HG03064 (cell line): ENCODE measurements around the gene RPUSD1.
"Not testable (repeated sequence)": the region's sequence is repeated elsewhere in the genome, so short reads cannot be mapped to it uniquely, and the experiment has no call there.

Experiments
- ATAC-seq: cut with Tn5 transposase; IDR thresholded peaks from one replicate; pipeline ENCODE4 v1.9.1; 2021; ENCODE audit warnings: low read depth; ENCODE audit not compliant: unreplicated experiment

The RPUSD1 gene, protein sequence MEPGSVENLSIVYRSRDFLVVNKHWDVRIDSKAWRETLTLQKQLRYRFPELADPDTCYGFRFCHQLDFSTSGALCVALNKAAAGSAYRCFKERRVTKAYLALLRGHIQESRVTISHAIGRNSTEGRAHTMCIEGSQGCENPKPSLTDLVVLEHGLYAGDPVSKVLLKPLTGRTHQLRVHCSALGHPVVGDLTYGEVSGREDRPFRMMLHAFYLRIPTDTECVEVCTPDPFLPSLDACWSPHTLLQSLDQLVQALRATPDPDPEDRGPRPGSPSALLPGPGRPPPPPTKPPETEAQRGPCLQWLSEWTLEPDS

DNA sequence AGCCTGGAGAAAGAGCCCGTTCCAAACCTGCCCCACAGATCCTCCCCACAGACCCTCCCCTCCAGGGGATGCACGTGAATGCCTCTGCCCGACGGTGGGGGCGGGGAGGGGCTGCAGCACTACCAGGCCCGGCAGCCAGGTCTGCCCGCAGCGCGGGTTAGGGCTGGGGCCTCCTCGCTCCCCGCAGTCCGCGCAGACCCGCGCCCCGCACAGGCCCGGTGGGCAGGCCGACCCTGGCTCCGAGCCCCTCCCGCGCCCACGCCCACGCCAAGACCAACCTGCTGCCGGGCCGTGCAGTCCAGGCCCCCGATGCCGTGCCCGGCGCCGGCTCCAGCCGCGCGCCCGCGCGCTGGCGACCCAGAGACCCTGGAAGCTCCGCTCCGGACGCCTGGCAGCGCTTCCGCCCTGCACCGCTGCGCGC lies at the start of gene RPUSD1:
TSS of gene RPUSD1 (minus strand) at position 404 of the 421 bp plus-strand sequence. CDS start 644 bp downstream, outside the sequence.
- ATAC-seq: peak; percentile 14

GRCh38 chr16:836822-837221 lies 48.6 kb upstream of the RPUSD1 start:
- not testable (repeated sequence) for ATAC-seq

GRCh38 chr16:836221-836620 lies 48.0 kb upstream of the RPUSD1 start:
- no peak for ATAC-seq

- ATAC-seq: no peak
These were observed 47.2 kb upstream of the RPUSD1 start for GRCh38 chr16:835373-835772.

GRCh38 chr16:833411-833810 lies 45.2 kb upstream of the RPUSD1 start:
- ATAC-seq: no peak

GRCh38 chr16:832652-833336 lies 44.6 kb upstream of the RPUSD1 start:
- ATAC-seq: no peak

DNA sequence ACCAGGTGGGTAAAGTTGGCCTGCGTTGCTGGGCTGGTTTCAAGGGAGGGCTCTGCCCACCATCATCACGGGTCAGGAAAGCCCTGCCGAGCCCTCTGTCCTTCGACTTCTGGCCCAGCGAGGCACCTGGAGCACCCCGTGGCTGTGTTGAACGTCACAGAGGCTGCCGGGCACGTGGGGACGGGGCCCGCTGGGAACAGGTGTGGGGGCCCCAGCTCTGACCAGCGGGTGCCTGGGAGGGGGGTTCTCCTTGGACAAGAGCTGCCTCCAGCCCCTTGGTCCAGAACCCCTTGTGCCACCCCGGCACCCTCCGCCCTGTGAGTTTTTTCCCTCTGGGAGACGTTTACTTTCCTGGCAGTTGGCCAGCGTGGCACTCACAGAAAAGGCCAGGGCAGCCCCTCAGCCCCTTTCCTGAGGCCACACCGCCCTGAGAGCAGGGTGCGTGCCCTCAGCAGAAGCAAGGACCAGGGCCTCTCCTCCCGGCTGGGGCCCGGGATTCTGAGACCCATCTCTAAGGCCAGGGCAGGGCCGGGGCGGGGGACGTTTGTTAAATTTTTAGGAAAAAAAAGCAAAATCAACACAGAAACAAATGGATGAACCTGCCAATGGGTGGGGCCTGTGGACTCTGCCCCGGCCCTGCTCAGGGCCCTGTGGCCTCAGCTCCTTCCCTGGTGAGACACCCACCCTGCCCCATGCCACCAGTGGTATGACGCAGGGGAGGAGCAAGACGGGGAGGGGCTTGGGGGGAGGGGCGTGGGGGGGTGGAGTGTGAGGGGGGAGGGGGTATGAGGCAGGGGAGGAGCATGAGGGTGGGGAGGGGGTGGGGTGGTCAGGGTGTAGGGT lies 43.6 kb upstream of the RPUSD1 start:
- ATAC-seq: no peak

- no peak for ATAC-seq
These were observed 42.8 kb upstream of the RPUSD1 start for GRCh38 chr16:830871-831570.

- no peak for ATAC-seq
These were observed 42.1 kb upstream of the RPUSD1 start for GRCh38 chr16:830107-830870.

GRCh38 chr16:828891-829290 lies 40.7 kb upstream of the RPUSD1 start:
- no peak for ATAC-seq

DNA sequence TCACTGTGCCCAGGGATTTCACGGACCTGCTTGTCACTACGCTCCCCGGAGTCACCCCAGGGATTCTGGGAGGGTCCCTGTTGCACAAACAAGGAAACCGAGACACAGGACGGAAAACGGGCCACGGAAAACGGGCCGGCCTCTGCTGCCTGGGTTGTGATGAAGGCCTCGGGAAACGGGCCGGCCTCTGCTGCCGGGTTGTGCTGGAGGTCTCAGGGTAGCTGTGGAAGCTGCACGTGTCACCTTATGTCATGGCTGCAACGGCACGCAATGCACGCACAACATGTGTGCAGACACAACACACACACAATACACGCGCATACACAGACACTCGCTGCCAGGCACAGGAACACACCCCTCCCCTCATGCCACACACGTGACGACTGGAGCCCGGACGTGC lies 39.3 kb upstream of the RPUSD1 start:
- ATAC-seq: no peak

- no peak for ATAC-seq
These were observed 37.3 kb upstream of the RPUSD1 start for GRCh38 chr16:825341-826061.

DNA sequence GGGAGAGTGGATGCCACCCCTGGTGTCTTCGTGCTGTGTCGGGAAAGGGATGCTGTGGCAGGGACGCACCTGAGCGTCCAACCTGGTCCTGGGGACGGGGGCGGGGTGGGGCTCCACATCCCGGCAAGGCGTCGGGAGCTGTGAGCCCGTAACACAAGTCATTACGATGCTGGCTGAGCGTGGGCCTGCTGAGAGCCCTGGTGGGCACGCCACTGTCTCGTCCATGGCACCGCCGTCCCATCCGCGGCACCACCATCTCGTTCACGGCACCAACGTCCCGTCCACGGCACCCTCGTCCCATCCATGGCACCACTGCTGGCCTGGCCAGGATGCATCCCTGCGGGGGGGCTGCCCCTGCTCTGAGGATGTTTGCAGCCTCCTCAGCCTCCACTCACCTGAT lies 36.4 kb upstream of the RPUSD1 start:
- no peak for ATAC-seq

DNA sequence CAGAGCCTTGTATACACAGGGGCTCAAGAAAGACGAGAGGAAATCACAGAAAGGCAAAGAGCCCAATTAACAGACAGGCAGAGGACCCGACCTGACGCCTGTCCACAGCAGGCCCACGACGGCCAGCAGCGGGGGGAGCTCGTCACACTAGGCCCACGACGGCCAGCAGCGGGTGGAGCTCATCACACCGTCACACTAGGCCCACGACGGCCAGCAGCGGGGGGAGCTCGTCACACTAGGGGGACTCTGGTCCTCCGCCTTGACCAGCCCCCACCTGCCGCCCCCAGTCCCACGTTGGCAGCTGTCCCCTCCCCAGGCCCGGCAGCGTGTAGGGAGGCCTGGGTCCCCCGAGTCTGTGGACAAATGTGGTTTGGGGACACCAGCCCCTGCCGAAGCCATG lies 36.0 kb upstream of the RPUSD1 start:
- ATAC-seq: no peak

DNA sequence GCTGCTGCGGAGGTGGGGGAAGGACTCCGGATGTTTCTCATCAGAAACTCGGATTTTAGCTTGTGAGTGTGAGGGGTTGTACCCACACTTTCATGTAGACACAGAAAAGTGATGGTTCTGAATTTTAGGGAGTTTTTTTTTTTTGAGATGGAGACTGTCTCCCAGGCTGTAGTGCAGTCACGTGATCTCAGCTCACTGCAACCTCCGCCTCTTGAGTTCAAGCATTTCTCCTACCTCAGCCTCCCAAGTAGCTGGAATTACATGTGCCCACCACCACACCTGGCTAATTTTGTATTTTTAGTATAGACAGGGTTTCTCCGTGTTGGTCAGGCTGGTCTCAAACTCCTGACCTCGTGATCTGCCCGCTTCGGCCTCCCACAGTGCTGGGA lies 34.7 kb upstream of the RPUSD1 start:
- ATAC-seq: no peak

DNA sequence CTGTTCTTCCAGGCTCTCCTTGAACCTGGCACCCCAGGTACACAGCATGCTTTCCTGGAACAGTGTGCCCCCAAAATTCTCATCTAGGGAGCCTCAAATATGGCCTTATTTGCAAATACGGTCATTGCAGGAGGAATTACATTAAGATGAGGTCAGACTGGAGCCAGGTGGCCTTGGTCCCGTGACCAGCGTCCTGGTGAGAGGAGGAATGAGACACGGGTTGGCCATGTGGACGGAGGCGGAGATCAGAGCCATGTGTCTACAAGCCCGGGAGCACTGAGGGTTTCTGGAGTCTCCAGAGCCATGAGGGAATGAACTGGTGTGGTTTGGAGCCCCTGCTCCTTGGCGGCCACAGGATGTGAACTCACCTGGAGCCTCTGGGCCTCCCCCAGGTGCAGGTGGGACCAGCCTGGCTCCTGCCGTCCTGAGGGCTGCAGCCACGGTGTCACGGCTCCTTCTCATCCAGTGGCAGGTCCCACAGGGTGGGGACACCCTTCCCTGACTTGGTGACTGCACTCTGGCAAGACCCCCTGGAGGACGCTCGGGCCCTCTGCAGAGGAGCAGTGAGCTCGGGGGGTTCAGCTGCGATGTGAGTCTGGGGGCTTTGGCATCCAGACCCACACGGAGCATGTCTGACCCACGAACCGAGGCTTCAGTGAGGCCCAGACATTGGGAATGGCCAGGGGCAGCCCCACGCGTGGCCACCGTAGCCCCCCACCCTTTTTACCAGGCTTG lies 34.2 kb upstream of the RPUSD1 start:
- no peak for ATAC-seq

DNA sequence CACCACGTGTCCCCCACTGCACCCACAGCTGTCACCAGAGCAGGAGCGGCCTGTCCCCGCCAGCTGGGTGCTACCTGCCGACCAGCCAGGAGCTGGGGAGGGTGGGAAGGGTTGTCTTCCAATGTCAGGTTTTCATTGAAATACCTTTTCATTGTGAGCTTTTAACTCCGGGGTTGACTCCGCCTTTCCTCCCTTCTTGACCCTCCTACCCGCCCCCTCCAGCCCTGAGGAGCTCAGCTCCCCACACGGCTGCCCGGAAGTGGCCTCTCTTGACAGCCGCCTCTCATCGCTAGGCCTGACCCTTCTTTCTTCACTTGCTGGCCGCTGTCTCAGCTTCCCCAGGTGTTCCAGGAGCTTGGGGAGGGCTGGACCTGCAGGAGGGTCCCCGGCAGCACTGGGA lies 33.6 kb upstream of the RPUSD1 start:
- no peak for ATAC-seq

DNA sequence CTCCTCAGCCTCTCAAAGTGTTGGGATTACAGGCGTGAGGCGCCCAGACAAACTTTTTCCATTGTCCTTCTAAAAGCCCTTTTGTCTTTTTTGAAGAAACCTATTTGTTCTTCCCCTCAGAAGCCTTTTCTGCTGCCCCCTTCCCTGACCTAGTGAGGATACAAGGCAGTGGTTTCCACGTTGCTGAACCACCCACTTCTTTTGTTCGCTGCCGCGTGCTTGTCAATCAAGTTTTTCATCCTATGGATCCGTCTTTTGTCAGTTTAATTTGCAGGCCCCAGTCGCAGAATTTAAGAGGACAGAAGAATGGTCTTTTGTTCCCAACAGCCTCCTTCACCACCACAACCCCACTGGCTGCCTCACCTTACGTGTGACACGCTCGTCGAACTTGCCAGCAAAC lies 32.6 kb upstream of the RPUSD1 start:
- no peak for ATAC-seq

GRCh38 chr16:820044-820408 lies 31.8 kb upstream of the RPUSD1 start:
- ATAC-seq: not testable (repeated sequence)
